ENCODE results near the gene PALM3. TPM values are rescaled to one million over a fixed set of nuclear protein-coding genes. Genes with fewer than 3 reads are reported as not detected.
A peak's percentile ranks its signal among the peaks of the same experiment; 100 is the strongest.
"Not testable (repeated sequence)": the region's sequence is repeated elsewhere in the genome, so short reads cannot be mapped to it uniquely, and the experiment has no call there.

The PALM3 gene
- total RNA-seq, 8 experiments from 2014 or later: 0.22 to 5.3 (median 1.9) TPM

GRCh38 chr19:14054099-14054498, 7.8 kb downstream of the PALM3 start:
- no peak overlapping the region for H3K27ac ChIP-seq
- no peak overlapping the region for H3K4me3 ChIP-seq
- no peak for ATAC-seq (replicated peaks in 6 of 8)
- in situ Hi-C loops (cut with MboI; ENCODE audit: low pct_unique_long_range_greater_than_20kb in 2 of 9, low sequenced_read_pairs in 9 of 9, unreplicated experiment in 9 of 9): loop anchor here in 6 of 9 experiments (25.0 kb wide), 2 partner anchors 167 to 467 kb away; partner anchors contain the start of gene NANOS3 (in 6 of the 6)
- H3K4me1 ChIP-seq (replicated peaks in 1 of 2): peaks cover 0 to 4% of the 10 kb centered on the region in 2 donors
- WGBS, 10 experiments: 65 to 96% (median 84%) methylated on average over 2 to 6 of the region's 6 CpGs

- Histone ChIP-seq H3K27ac (no peak overlapping the region), H3K4me3 (no peak overlapping the region), H3K4me1 (replicated peaks in 1 of 2) (peaks cover 0 to 4% of the 10 kb centered on the region in 2 donors)
- ATAC-seq (replicated peaks in 6 of 8): no peak
- WGBS, 10 experiments: 100% methylated on average over 2 to 3 of the region's 11 CpGs; no CpG with 5 or more reads in 8 of the 10 experiments
- in situ Hi-C loops (cut with MboI; ENCODE audit: low pct_unique_long_range_greater_than_20kb in 2 of 9, low sequenced_read_pairs in 9 of 9, unreplicated experiment in 9 of 9): loop anchor here in 6 of 9 experiments (25.0 kb wide), 2 partner anchors 166 to 466 kb away; partner anchors contain the start of gene NANOS3 (in 6 of the 6)
Measured at GRCh38 chr19:14053500-14053899, 8.4 kb downstream of the PALM3 start.

GRCh38 chr19:14053032-14053431, 8.8 kb downstream of the PALM3 start:
- in situ Hi-C loops (cut with MboI; ENCODE audit: low pct_unique_long_range_greater_than_20kb in 2 of 9, low sequenced_read_pairs in 9 of 9, unreplicated experiment in 9 of 9): loop anchor here in 6 of 9 experiments (25.0 kb wide), 2 partner anchors 166 to 466 kb away; partner anchors contain the start of gene NANOS3 (in 6 of the 6)
- ATAC-seq (replicated peaks in 6 of 8): no peak

GRCh38 chr19:14052470-14052869, 9.4 kb downstream of the PALM3 start:
- Histone ChIP-seq H3K4me3 (no peak overlapping the region), H3K27ac (no peak overlapping the region), H3K4me1 (replicated peaks in 1 of 2) (no peaks in the 10 kb centered on the region)
- in situ Hi-C loops (cut with MboI; ENCODE audit: low pct_unique_long_range_greater_than_20kb in 2 of 9, low sequenced_read_pairs in 9 of 9, unreplicated experiment in 9 of 9): loop anchor here in 6 of 9 experiments (25.0 kb wide), 2 partner anchors 165 to 465 kb away; partner anchors contain the start of gene NANOS3 (in 6 of the 6)
- 57 to 85% (median 69%) methylated on average over 1 to 5 of the region's 6 CpGs; no CpG with 5 or more reads in 6 of the 10 experiments for whole genome bisulfite sequencing, 10 experiments
- no peak for ATAC-seq (replicated peaks in 6 of 8)

More at GRCh38 chr19:14053032-14053431, 8.8 kb downstream of the PALM3 start:
- no peak overlapping the region for H3K27ac ChIP-seq
- peaks cover 0 to under 1% of the 10 kb centered on the region in 2 donors for H3K4me1 ChIP-seq (replicated peaks in 1 of 2)
- no peak overlapping the region for H3K4me3 ChIP-seq
- 80 to 100% (median 94%) methylated on average over 1 to 3 of the region's 3 CpGs; no CpG with 5 or more reads in 3 of the 10 experiments for WGBS, 10 experiments

GRCh38 chr19:14051980-14052379, 9.9 kb downstream of the PALM3 start:
- Histone ChIP-seq H3K4me3 (no peak overlapping the region), H3K4me1 (replicated peaks in 1 of 2) (no peaks in the 10 kb centered on the region), H3K27ac (no peak overlapping the region)
- in situ Hi-C loops (cut with MboI; ENCODE audit: low pct_unique_long_range_greater_than_20kb in 2 of 9, low sequenced_read_pairs in 9 of 9, unreplicated experiment in 9 of 9): loop anchor here in 6 of 9 experiments (25.0 kb wide), 2 partner anchors 165 to 465 kb away; partner anchors contain the start of gene NANOS3 (in 6 of the 6)
- ATAC-seq (replicated peaks in 6 of 8): no peak
- WGBS, 10 experiments: no CpG with 5 or more reads among the region's 9 CpGs

- in situ Hi-C loops (cut with MboI; ENCODE audit: low pct_unique_long_range_greater_than_20kb in 2 of 9, low sequenced_read_pairs in 9 of 9, unreplicated experiment in 9 of 9): loop anchor here in 6 of 9 experiments (25.0 kb wide), 2 partner anchors 164 to 464 kb away; partner anchors contain the start of gene NANOS3 (in 6 of the 6)
Measured at GRCh38 chr19:14050961-14051360, 10.9 kb downstream of the PALM3 start.

GRCh38 chr19:14050512-14050911, 11.4 kb downstream of the PALM3 start:
- no peak for ATAC-seq (replicated peaks in 6 of 8)
- Histone ChIP-seq H3K4me3 (no peak overlapping the region), H3K27ac (no peak overlapping the region), H3K4me1 (replicated peaks in 1 of 2) (no peaks in the 10 kb centered on the region)
- in situ Hi-C loops (cut with MboI; ENCODE audit: low pct_unique_long_range_greater_than_20kb in 2 of 9, low sequenced_read_pairs in 9 of 9, unreplicated experiment in 9 of 9): loop anchor here in 6 of 9 experiments (25.0 kb wide), 2 partner anchors 163 to 463 kb away; partner anchors contain the start of gene NANOS3 (in 6 of the 6)
- WGBS, 10 experiments: 80 to 100% (median 90%) methylated on average over 1 to 3 of the region's 4 CpGs; no CpG with 5 or more reads in 1 of the 10 experiments

More at GRCh38 chr19:14050961-14051360, 10.9 kb downstream of the PALM3 start:
- H3K4me3 ChIP-seq; H3K4me1 ChIP-seq (replicated peaks in 1 of 2); H3K27ac ChIP-seq; ATAC-seq (replicated peaks in 6 of 8): not testable (repeated sequence)
- WGBS, 10 experiments: 40 to 89% (median 59%) methylated on average over 1 to 3 of the region's 11 CpGs; no CpG with 5 or more reads in 6 of the 10 experiments

- Histone ChIP-seq H3K4me3 (no peak overlapping the region), H3K27ac (no peak overlapping the region), H3K4me1 (replicated peaks in 1 of 2) (no peaks in the 10 kb centered on the region)
- ATAC-seq (replicated peaks in 6 of 8): peak in 3 of 8 experiments; percentile 77 to 79 (median 78)
- in situ Hi-C loops (cut with MboI; ENCODE audit: low pct_unique_long_range_greater_than_20kb in 2 of 9, low sequenced_read_pairs in 9 of 9, unreplicated experiment in 9 of 9): no loop called here
- 60 to 100% (median 78%) methylated on average over 1 to 3 of the region's 8 CpGs; no CpG with 5 or more reads in 4 of the 10 experiments for WGBS, 10 experiments
Measured at GRCh38 chr19:14048443-14049153, 13.3 kb downstream of the PALM3 start.

GRCh38 chr19:14047866-14048265, 14.0 kb downstream of the PALM3 start:
- 68 to 100% (median 90%) methylated on average over 1 to 5 of the region's 10 CpGs; no CpG with 5 or more reads in 1 of the 10 experiments for WGBS, 10 experiments
- H3K4me1 ChIP-seq (replicated peaks in 1 of 2); H3K4me3 ChIP-seq; ATAC-seq (replicated peaks in 6 of 8); in situ Hi-C loops (cut with MboI; ENCODE audit: low pct_unique_long_range_greater_than_20kb in 2 of 9, low sequenced_read_pairs in 9 of 9, unreplicated experiment in 9 of 9); H3K27ac ChIP-seq: not testable (repeated sequence)

GRCh38 chr19:14042659-14043608, 18.9 kb downstream of the PALM3 start:
- ATAC-seq (replicated peaks in 6 of 8): peak in 7 of 8 experiments; percentile 37 to 99 (median 78)
- H3K27ac ChIP-seq; H3K4me1 ChIP-seq (replicated peaks in 1 of 2); H3K4me3 ChIP-seq; in situ Hi-C loops (cut with MboI; ENCODE audit: low pct_unique_long_range_greater_than_20kb in 2 of 9, low sequenced_read_pairs in 9 of 9, unreplicated experiment in 9 of 9): not testable (repeated sequence)
- WGBS, 10 experiments: 0 to 100% (median 21%) methylated on average over 1 to 11 of the region's 19 CpGs; no CpG with 5 or more reads in 2 of the 10 experiments

GRCh38 chr19:14039181-14039580, 22.7 kb downstream of the PALM3 start:
- WGBS, 10 experiments: 60 to 100% (median 80%) methylated on average over 1 of the region's 7 CpGs; no CpG with 5 or more reads in 6 of the 10 experiments
- in situ Hi-C loops (cut with MboI; ENCODE audit: low pct_unique_long_range_greater_than_20kb in 2 of 9, low sequenced_read_pairs in 9 of 9, unreplicated experiment in 9 of 9): no loop called here
- ATAC-seq (replicated peaks in 6 of 8): no peak
- H3K4me1 ChIP-seq (replicated peaks in 1 of 2): no peaks in the 10 kb centered on the region
- no peak overlapping the region for H3K27ac ChIP-seq
- H3K4me3 ChIP-seq: no peak overlapping the region

- WGBS, 10 experiments: 20 to 100% (median 83%) methylated on average over 1 to 7 of the region's 7 CpGs
- no peaks in the 10 kb centered on the region for H3K4me1 ChIP-seq (replicated peaks in 1 of 2)
- in situ Hi-C loops (cut with MboI; ENCODE audit: low pct_unique_long_range_greater_than_20kb in 2 of 9, low sequenced_read_pairs in 9 of 9, unreplicated experiment in 9 of 9): no loop called here
- no peak overlapping the region for H3K4me3 ChIP-seq
- ATAC-seq (replicated peaks in 6 of 8): no peak
- H3K27ac ChIP-seq: no peak overlapping the region
Measured at GRCh38 chr19:14035706-14036105, 26.2 kb downstream of the PALM3 start.

Measured in motor neuron (in vitro differentiated cells).